ENCODE data around the gene CDHR3. TPM values are rescaled to one million over a fixed set of nuclear protein-coding genes. Genes with fewer than 3 reads are reported as not detected.

The CDHR3 gene
- total and polyA plus RNA-seq, 2 of the 8 experiments (the other 6 are each of a cell fraction or from before 2014, with no cell fraction given), result 6.4 to 6.8 TPM

GRCh38 chr7:106069471-106070200 lies 106.6 kb downstream of the CDHR3 start (continued):
- no peak for TF ChIP-seq TCF12 (IDR thresholded peaks at IDR 0.05; ENCODE audit: low read depth, low read length)
- TF ChIP-seq NRF1 (IDR thresholded peaks at IDR 0.05; ENCODE audit: low read depth, low read length), result no peak
- no peak for TF ChIP-seq SIRT6 (IDR thresholded peaks at IDR 0.05; ENCODE audit: low read length)
- no peak for TF ChIP-seq ATF3 (IDR thresholded peaks at IDR 0.05; ENCODE audit: insufficient read depth, low read depth, low read length)
- no peak for TF ChIP-seq KDM1A (IDR thresholded peaks at IDR 0.05; ENCODE audit: borderline replicate concordance, low read length)
- no peak for TF ChIP-seq CBX8 (IDR thresholded peaks at IDR 0.05; ENCODE audit: borderline replicate concordance, low read depth, low read length)
- no peak for TF ChIP-seq TBP (IDR thresholded peaks at IDR 0.05; ENCODE audit: low read depth, low read length)
